Cardiac fibroblast (primary cell): ENCODE data around the gene GABARAPL2.
"Not testable (repeated sequence)": the region's sequence is repeated elsewhere in the genome, so short reads cannot be mapped to it uniquely, and the experiment has no call there.

Source experiments
- DNase-seq, 2 donors: peaks; one replicate each; pipeline versions ENCODE4 v3.0.0 to v3.0.0-alpha.2; 2010; ENCODE audit warnings: low read depth in 2 of 2
- H3K4me3 ChIP-seq, 2 donors: replicated peaks in 1 of 2; 1 replicate in 1 of 2; 2 replicates in 1 of 2; pipeline ENCODE4 v1.5.1; 2011; ENCODE audit warnings: low read depth in 2 of 2, low read length in 2 of 2, mild to moderate bottlenecking in 2 of 2, moderate library complexity in 1 of 2
- CTCF ChIP-seq: IDR thresholded peaks from one replicate; pipeline ENCODE4 v1.5.1; 2011; ENCODE audit warnings: low read depth, mild to moderate bottlenecking, low read length, inconsistent platforms

The GABARAPL2 gene

GRCh38 chr16:75590920-75591843 lies 25.0 kb downstream of the GABARAPL2 start:
- H3K4me3 ChIP-seq: no peak overlapping the region
- peak; percentile 81 to 83 for DNase-seq
- no peak for TF ChIP-seq CTCF

- peak; percentile 32 to 34 for DNase-seq
- not testable (repeated sequence) for H3K4me3 ChIP-seq
These were observed 25.7 kb downstream of the GABARAPL2 start for GRCh38 chr16:75591927-75592326.

GRCh38 chr16:75593308-75593707 lies 27.1 kb downstream of the GABARAPL2 start:
- H3K4me3 ChIP-seq: no peak overlapping the region
- DNase-seq: no peak
- TF ChIP-seq CTCF: no peak

- no peak for TF ChIP-seq CTCF
- DNase-seq: peak; percentile 26 to 79
- H3K4me3 ChIP-seq: no peak overlapping the region
These were observed 27.9 kb downstream of the GABARAPL2 start for GRCh38 chr16:75593825-75594820.

GRCh38 chr16:75599452-75600277 lies 33.5 kb downstream of the GABARAPL2 start:
- no peak for DNase-seq
- no peak for TF ChIP-seq CTCF
- H3K4me3 ChIP-seq: no peak overlapping the region

GRCh38 chr16:75603241-75603640 lies 37.1 kb downstream of the GABARAPL2 start:
- no peak overlapping the region for H3K4me3 ChIP-seq
- TF ChIP-seq CTCF: no peak
- no peak for DNase-seq
